GM13976 (cell line): Measurements from ENCODE around the gene TENT5C.

Source experiments
- DNase-seq: peaks from one replicate; pipeline ENCODE4 v3.0.0; 2012; ENCODE audit warnings: low spot score
- in situ Hi-C: fragments of 300-500 bp; cut with MboI; formaldehyde crosslinking; loops from one replicate; pipeline ENCODE4 v1.12.0; 2022; ENCODE audit warnings: low sequenced_read_pairs, mixed read lengths, inconsistent platforms; ENCODE audit not compliant: unreplicated experiment
- TF ChIP-seq, protein P1 (sequence below): IDR thresholded peaks from 2 replicates; pipeline ENCODE4 v1.5.1; 2012; ENCODE audit warnings: borderline replicate concordance, mild to moderate bottlenecking; ENCODE audit not compliant: insufficient read depth; ENCODE audit errors: extremely low read depth, missing control alignments, control extremely low read depth

TENT5C gene

DNA sequence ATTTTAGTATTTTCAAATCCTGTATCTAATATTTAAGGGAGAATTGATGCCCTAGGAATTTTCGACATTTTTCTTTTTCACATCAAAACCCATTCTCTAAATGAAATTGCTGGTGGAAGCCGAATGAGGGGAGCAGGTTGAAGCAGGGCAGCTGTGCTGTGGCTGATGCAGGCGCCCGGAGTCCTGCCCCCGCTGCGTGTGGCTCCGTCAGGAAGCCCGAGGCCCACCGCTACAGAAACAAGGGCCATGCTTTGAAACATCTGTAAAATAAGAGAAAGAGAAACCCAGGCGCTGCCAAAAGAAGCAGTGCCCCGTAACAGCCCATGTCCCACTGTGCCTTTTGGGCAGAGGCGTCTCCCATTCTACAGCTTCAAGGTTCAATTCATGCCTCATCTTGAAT, 41.1 kb downstream of the TENT5C start:
- in situ Hi-C loops: no loop called here
- TF ChIP-seq, protein P1, sequence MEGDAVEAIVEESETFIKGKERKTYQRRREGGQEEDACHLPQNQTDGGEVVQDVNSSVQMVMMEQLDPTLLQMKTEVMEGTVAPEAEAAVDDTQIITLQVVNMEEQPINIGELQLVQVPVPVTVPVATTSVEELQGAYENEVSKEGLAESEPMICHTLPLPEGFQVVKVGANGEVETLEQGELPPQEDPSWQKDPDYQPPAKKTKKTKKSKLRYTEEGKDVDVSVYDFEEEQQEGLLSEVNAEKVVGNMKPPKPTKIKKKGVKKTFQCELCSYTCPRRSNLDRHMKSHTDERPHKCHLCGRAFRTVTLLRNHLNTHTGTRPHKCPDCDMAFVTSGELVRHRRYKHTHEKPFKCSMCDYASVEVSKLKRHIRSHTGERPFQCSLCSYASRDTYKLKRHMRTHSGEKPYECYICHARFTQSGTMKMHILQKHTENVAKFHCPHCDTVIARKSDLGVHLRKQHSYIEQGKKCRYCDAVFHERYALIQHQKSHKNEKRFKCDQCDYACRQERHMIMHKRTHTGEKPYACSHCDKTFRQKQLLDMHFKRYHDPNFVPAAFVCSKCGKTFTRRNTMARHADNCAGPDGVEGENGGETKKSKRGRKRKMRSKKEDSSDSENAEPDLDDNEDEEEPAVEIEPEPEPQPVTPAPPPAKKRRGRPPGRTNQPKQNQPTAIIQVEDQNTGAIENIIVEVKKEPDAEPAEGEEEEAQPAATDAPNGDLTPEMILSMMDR: no peak

GRCh38 chr1:117648015-117648414, 42.2 kb downstream of the TENT5C start:
- in situ Hi-C loops: no loop called here
- TF ChIP-seq, protein P1: no peak
- no peak for DNase-seq

More for the DNA sequence above, 41.1 kb downstream of the TENT5C start:
- no peak for DNase-seq

GRCh38 chr1:117650840-117651568, 45.2 kb downstream of the TENT5C start:
- no peak for DNase-seq
- in situ Hi-C loops: no loop called here
- TF ChIP-seq, protein P1: no peak

DNA sequence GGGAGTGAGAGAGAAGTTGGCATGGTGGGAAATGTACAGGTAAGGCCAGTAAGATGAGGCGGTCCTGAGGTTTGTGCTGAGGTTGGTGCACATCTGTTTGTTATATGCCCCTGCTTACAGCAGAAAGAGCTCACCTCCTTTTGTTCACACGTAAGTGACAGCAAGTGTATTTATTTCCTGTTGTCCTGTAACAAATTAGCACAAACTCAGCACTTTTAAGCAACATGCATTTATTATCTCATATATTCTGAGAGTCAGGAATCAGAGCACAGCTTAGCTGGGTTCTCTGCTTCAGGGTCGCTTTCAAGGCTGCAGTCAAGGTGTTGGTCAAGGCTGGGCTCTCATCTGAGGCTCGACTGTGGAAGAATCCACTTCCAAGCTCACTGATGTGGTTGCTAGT, 45.8 kb downstream of the TENT5C start:
- TF ChIP-seq, protein P1: no peak
- in situ Hi-C loops: no loop called here
- no peak for DNase-seq

DNA sequence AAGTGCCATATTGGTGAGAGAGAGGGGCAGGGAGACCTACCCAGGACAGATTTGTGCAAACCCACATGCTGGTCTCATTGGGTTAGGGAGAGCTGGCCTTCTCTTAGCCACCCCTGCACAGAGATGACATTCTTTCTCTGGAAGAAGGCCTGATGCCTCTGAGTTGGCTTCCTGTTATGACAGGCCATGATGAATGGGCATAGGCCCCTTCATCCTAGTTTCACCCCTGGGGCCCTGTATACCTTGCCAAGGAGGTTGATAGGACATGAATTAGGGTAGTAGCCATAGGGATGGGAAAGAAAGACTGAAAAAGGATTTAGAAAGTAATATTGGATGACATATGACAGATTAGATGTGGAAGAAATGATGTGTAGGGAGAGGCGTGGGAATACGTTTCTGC, 46.6 kb downstream of the TENT5C start:
- TF ChIP-seq, protein P1: no peak
- DNase-seq: no peak
- in situ Hi-C loops: no loop called here

DNA sequence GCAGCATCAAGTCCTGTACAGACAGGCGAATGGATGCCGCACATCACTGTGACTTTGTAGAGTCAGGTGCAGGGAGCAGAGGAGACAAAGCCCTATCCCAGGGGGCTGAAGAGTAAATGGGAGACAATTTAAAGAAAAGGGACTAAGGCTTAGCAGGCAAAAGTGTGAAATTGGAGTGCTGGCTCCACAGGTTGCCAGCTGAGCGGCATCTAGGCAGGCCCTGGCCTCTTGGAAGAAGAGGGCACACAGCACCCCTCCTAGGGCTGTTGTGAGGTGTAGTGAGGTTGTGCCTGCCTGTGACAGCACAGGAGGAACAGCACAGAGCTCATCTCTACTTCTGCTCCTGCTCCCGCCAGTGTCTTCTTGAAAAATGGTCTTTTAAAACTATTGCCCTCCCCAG, 47.3 kb downstream of the TENT5C start:
- DNase-seq: no peak
- TF ChIP-seq, protein P1: no peak
- in situ Hi-C loops: no loop called here
